ENCODE data around the gene AKIRIN1. TPM values are rescaled to one million over a fixed set of nuclear protein-coding genes. Genes with fewer than 3 reads are reported as not detected.

AKIRIN1 gene
- total and polyA plus RNA-seq, 2 donors (not counting 3 experiments of a cell fraction or from before 2014, with no cell fraction given) = 28.4 to 43.4 TPM

DNA sequence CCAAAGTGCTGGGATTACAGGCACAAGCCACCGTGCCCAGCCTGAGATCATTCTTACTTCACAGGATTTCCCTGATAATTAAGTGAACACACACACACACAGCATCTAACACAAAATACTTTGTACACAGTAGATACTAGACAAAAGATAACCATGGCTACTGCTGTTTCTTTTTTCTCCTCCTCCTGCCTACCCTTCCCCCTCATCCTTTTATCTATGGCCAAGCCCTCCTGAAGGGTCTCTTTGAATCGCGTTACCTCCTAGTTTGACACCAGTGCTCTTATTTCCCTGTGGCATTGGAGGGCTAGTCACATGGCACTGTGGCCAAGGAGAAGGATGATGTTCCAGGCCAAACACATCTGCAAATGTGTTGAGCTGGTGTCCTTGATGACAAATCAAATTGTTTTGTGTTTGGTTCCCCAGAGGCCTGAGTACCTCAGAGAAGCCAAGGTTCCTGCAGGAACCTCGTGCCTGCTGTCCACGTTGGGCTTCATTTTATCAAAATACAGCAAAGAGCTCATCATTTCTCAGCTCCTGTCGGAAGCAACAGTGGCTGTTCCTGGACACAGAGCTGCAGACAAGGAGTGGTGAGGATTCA, 55.6 kb downstream of the AKIRIN1 start:
- BruUV-seq (replicated peaks) = no TSS peak
- intact Hi-C loops (cut with micrococcal nuclease) (loop anchor here (1.0 kb wide), 1 partner anchor 20 kb away; the partner anchor contains the start of gene NDUFS5), dilution Hi-C loops (cut with MboI; ENCODE audit: extremely low pct_ligation_motif_present, low sequenced_read_pairs) (no loop called here)
- no peaks in the 10 kb centered on the region for H3K9me3 ChIP-seq (replicated peaks; ENCODE audit: control insufficient read depth, insufficient read depth, low read length)
- H3K9ac ChIP-seq (replicated peaks; ENCODE audit: extremely low read depth, insufficient read depth, low read length) = peak overlapping the region; percentile 18
- DNase-seq (ENCODE audit: low read depth, low spot score) = no peak
- H3K79me2 ChIP-seq (ENCODE audit: control insufficient read depth, insufficient read depth, low read length) = no peaks in the 10 kb centered on the region
- H2AFZ ChIP-seq (ENCODE audit: low read depth, low read length) = peak overlapping the region; percentile 24
- no peaks in the 10 kb centered on the region for H4K20me1 ChIP-seq (replicated peaks; ENCODE audit: control insufficient read depth, extremely low read depth, insufficient read depth, low read length)
- H3K4me1 ChIP-seq (ENCODE audit: control insufficient read depth, extremely low read depth, insufficient read depth, low read length) = peaks cover 16% of the 10 kb centered on the region
- H3K27ac ChIP-seq (ENCODE audit: insufficient read depth, low read depth, low read length) = peak overlapping the region; percentile 74
- TF ChIP-seq MYC (IDR thresholded peaks at IDR 0.05; ENCODE audit: low read depth, low read length) (no peak), EZH2 (IDR thresholded peaks at IDR 0.05; ENCODE audit: borderline replicate concordance, low read depth, low read length, severe bottlenecking) (no peak), POLR2A (IDR thresholded peaks at IDR 0.05; ENCODE audit: low read depth, low read length) (no peak), GATA2 (IDR thresholded peaks at IDR 0.05; ENCODE audit: insufficient read depth, insufficient read length, low read depth, low read length) (no peak), JUN (IDR thresholded peaks at IDR 0.05; ENCODE audit: borderline replicate concordance, insufficient read depth, insufficient read length, low read depth) (no peak), POLR2AphosphoS5 (IDR thresholded peaks at IDR 0.05; ENCODE audit: insufficient read depth, low read depth, low read length) (no peak), FOS (IDR thresholded peaks at IDR 0.05; ENCODE audit: borderline replicate concordance, insufficient read depth, low read length) (no peak)
- TF ChIP-seq, protein P1, sequence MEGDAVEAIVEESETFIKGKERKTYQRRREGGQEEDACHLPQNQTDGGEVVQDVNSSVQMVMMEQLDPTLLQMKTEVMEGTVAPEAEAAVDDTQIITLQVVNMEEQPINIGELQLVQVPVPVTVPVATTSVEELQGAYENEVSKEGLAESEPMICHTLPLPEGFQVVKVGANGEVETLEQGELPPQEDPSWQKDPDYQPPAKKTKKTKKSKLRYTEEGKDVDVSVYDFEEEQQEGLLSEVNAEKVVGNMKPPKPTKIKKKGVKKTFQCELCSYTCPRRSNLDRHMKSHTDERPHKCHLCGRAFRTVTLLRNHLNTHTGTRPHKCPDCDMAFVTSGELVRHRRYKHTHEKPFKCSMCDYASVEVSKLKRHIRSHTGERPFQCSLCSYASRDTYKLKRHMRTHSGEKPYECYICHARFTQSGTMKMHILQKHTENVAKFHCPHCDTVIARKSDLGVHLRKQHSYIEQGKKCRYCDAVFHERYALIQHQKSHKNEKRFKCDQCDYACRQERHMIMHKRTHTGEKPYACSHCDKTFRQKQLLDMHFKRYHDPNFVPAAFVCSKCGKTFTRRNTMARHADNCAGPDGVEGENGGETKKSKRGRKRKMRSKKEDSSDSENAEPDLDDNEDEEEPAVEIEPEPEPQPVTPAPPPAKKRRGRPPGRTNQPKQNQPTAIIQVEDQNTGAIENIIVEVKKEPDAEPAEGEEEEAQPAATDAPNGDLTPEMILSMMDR (IDR thresholded peaks at IDR 0.05; ENCODE audit: extremely low read depth in 1 of 2, insufficient read depth in 1 of 2, low read depth in 1 of 2, low read length in 2 of 2) = no peak
- TF ChIP-seq, protein P2, sequence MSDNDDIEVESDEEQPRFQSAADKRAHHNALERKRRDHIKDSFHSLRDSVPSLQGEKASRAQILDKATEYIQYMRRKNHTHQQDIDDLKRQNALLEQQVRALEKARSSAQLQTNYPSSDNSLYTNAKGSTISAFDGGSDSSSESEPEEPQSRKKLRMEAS (IDR thresholded peaks at IDR 0.05; ENCODE audit: insufficient read depth, insufficient read length) = no peak
- no peak overlapping the region for H3K4me2 ChIP-seq (ENCODE audit: insufficient read depth, low read length)
- no peak for FAIRE-seq
- H3K27me3 ChIP-seq (ENCODE audit: control insufficient read depth in 2 of 2, insufficient read depth in 2 of 2, low read length in 2 of 2) = no peaks in the 10 kb centered on the region
- no peak overlapping the region for H3K4me3 ChIP-seq (replicated peaks in 1 of 3; ENCODE audit: insufficient read depth in 1 of 3, low read depth in 1 of 3, low read length in 3 of 3)
- CTCF ChIA-PET = interaction anchor here (0.6 to 1.8 kb wide), 7 partner anchors 10 to 46 kb away, joined by 3 to 8 read pairs (median 3); partner anchors contain the start of gene NDUFS5
- no peaks in the 10 kb centered on the region for H3K36me3 ChIP-seq (ENCODE audit: control insufficient read depth in 2 of 2, extremely low read depth in 1 of 2, insufficient read depth in 2 of 2, low read length in 2 of 2)
- H3K9me1 ChIP-seq (replicated peaks; ENCODE audit: control insufficient read depth, extremely low read depth, insufficient read depth, low read length) = no peaks in the 10 kb centered on the region
- POLR2A ChIA-PET = no interaction called here
